Left colon (tissue), 2 donors: ENCODE measurements around the gene GFI1B. TPM values are rescaled to one million over a fixed set of nuclear protein-coding genes. Genes with fewer than 3 reads are reported as not detected.
A peak's percentile ranks its signal among the peaks of the same experiment; 100 is the strongest.

Experiments used
- ATAC-seq: fragments of 200-7000 bp; cut with Tn5 transposase; one replicate; pipeline ENCODE4 v1.9.1; 2020; ENCODE audit warnings: mild to moderate bottlenecking, moderate library complexity
- DNase-seq, 2 donors: peaks; one replicate each; pipeline ENCODE4 v3.0.0-alpha.2; 2020
- intact Hi-C, 2 donors: fragments of 100-400 bp; cut with DNase I in 1 of 2; cut with micrococcal nuclease in 1 of 2; formaldehyde crosslinking; loops; one replicate each; pipeline versions ENCODE4 v1.11.2 to v1.14.0; 2022; cut with DNase I, micrococcal nuclease
- total RNA-seq, 2 donors: library from RNA; stranded (reverse); fragmentation: NEBNext Ultra II Directional; extraction: Animal tissue kit (Norgen Biotek cat#: 25700); gene quantifications; one replicate each; pipeline ENCODE4 v1.2.1, GENCODE V29; 2021
- donor health status: DM: no; HTN: no; CAD: no.
- donor health status: DM: yes; HTN: yes; CAD: no.

GFI1B gene
- total RNA-seq, 2 donors from 2014 or later = 0.89 to 1.3 TPM

DNA sequence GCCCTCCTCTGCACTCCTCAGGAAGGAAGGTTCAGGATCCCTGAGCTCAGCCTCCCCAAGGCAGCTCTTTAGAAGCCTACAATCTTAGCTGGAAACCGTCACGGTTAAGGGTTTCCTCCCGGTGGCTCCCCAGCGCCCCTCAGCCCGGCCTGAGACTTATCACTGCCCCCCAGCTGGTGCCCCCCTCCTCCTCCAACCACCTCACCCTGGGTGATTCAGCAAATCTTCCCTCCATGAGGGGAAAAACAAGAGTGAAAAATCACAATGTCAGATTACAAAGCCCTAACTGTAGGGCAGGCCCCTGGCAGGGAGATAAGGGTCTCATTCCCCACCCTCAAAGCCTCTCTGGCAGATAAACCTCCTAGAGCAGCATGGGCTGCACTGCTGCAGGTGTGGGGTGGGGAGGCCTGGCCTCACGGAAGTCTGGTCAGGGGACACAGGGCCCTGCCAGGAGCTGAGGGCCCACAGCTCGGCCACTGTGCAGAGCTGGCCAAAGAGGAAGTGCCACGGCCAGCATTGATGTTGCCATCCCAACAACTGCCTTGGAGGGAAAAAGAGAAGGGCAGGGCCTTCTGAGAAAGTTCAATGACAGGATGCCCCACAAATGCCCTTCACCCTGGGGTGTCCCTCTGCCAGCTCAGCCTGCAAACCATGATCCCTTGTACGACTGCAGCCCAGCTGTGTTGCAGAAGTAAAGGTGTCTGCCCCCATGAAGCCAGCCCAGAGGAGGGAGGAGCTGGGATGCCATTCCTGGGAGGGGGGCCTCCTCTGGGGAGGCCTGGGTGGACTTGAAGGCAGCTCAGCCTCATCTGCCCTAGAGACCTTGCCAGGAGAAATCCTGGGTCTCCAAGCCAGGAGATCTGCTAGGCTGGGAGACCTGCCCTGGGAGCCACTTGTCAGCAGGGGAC, 25.9 kb downstream of the GFI1B start:
- intact Hi-C loops = no loop called here
- ATAC-seq (no peak), DNase-seq (no peak)

DNA sequence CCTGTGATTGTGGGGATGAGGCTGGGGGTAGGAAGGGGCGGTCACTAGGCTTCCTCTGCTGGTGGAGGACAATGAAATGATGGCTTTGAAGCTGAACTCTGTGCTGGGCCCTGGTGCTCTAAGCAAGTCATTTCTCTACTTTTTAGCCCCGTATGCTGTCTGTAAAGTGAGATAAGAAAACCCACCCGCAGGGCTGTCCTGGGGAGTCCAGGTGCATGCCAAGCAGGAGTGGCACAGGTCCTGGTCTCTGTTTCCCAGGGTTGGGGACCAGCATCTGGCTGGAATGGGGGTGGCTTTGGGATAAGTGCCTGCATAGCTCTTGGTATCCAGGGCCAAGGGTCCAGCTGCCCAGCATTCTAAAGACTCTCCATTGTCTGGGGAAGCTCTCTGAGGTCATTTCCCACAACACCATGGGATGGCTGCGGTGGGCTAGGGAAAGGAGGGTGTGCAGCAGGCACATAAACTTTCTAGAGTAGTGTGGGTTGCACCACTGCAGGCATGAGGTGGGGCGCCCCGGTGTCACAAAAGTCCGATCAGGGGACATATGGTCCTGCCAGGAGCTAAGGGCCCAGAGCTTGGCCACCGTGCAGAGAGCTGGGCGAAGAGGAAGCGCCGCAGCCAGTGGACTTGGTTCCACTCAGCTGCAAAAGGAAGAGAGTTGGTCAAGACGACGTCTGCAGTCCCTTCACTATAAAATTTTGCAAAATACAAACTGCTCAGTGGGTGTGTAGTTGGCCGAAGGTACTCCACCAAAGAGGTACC, 26.7 kb downstream of the GFI1B start:
- intact Hi-C loops = no loop called here
- ATAC-seq = no peak
- no peak for DNase-seq

DNA sequence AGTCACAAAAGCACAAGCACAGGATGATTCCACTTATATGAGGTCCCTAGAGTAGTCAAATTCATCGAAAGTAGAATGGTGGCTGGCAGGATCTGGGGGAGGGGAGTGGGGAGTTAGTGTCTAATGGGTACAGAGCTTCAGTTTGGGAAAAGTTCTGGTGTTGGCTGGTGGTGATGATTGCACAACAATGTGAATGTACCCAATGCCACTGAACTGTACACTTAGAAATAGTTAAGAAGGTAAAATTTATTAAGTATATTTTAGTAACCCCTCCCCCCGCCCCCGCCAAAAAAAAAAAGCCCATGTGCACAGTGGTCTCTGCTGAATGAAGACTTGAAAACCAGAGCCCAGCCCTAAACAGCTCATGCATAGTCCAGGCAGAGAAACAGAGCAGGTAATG, 27.5 kb downstream of the GFI1B start:
- ATAC-seq (no peak), DNase-seq (no peak)
- intact Hi-C loops = no loop called here

DNA sequence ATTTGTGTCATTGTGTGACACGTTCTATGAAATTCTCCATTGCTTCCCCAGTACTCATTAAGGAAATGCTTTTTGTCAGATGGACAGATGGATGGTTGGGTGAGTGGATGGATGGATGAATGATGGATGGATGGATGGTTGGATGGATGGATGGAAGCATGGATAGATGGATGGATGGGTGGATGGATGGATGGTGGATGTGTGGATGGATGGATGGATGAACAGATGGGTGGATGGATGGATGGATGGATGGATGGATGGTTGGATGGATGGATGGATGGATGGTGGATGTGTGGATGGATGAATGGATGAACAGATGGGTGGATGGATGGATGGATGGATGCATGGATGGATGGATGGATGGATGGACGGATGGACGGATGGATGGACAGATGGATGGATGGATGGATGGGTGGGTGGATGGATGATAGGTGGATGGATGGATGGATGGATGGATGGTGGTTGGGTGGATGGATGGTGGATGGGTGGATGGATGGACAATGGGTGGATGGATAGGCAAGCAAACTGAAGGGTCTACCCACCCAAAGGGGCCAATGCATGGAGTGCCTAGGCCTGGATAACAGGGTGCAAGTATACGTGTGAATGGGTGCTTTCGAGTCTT, 28.3 kb downstream of the GFI1B start:
- intact Hi-C loops = no loop called here
- no peak for DNase-seq

DNA sequence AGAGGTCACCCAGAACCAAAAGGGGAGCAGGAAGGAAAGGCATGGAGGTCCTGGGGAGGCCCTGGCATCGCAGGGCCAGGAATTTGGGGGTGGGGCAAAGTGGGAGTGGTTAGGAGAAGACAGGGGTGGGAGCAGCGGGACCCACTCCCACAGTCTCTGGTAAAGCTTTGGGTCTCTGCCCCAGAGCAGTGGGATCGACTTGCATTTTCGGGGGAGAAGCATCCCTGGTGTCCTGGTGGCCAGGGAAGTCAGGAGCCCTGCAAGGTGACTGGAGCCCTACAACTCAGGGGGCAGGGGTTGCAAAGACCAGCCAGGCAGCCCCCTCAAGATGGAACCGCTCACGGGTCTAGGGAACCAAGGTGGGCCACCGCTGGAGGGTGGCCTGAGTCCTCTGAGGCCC, 29.9 kb downstream of the GFI1B start:
- intact Hi-C loops = no loop called here
- ATAC-seq (peak; percentile 1), DNase-seq (no peak)

More for the DNA sequence above, 28.3 kb downstream of the GFI1B start:
- no peak for ATAC-seq

DNA sequence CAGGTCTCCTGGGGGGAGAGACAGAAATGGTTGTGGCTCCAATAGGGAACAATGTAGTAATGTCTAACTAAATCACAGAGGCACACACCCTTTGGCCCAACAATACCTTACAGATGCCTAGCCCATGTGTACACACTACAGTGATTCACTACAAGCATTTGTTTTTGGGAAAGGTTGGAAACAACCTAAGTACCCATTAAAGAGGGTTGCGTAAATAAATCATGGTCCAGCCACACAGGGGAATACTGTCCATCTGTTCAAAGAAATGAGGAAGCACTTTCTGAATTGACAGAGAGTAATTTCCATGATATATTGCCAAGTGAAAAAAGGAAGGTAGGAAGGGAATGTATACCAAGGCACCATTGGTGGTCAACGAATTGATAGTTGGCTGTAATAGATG, 30.3 kb downstream of the GFI1B start:
- intact Hi-C loops = no loop called here
- DNase-seq (no peak), ATAC-seq (peak; percentile 83)

DNA sequence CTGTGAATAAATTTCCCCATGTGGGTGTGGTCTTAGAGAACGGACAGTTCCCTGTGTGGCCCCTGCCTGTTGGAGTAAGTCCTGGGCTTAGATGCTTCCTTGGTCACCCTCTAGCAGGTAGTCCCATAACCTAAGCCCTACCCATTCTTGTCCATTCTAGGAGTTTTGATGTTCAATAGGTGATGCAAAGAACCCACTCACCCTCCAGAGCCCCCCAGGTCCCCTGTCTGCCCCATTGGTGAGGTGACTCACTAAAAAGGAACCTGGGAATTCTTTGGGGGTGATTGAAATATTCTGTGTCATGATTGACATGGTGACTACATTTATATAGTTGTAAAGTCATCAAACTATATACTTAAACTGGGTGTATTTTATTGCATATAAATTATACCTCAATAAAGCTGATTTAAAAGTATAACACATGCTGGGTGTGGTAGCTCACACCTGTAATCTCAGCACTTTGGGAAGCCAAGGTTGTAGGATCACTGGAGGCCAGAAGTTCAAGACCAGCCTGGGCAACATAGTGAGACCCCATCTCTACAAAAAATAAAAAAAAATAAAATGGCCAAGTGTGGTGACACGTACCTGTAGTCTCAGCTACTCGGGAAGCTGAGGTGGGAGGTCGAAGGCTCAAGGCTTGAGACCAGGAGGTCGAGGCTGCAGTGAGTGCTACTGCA, 31.6 kb downstream of the GFI1B start:
- intact Hi-C loops = no loop called here
- ATAC-seq (peak; percentile 77), DNase-seq (no peak)

DNA sequence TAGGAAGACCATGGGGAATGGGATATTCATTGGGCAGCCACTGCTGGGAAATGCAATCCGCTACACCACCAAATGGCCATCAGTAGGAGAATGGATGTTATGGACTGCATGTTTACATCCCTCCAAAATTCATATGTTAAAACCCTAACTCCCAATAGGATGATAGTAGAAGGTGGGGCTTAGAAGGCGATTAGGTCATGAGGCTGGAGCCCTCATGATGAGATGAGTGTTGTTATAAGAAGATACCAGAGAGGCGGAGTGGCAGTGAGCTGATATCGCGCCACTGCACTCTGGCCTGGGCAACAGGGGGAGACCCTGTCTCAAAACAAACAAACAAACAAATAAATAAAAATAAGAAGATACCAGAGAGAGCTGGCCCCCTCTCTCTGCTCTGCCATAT, 36.2 kb downstream of the GFI1B start:
- ATAC-seq (no peak), DNase-seq (no peak)
- intact Hi-C loops = no loop called here

DNA sequence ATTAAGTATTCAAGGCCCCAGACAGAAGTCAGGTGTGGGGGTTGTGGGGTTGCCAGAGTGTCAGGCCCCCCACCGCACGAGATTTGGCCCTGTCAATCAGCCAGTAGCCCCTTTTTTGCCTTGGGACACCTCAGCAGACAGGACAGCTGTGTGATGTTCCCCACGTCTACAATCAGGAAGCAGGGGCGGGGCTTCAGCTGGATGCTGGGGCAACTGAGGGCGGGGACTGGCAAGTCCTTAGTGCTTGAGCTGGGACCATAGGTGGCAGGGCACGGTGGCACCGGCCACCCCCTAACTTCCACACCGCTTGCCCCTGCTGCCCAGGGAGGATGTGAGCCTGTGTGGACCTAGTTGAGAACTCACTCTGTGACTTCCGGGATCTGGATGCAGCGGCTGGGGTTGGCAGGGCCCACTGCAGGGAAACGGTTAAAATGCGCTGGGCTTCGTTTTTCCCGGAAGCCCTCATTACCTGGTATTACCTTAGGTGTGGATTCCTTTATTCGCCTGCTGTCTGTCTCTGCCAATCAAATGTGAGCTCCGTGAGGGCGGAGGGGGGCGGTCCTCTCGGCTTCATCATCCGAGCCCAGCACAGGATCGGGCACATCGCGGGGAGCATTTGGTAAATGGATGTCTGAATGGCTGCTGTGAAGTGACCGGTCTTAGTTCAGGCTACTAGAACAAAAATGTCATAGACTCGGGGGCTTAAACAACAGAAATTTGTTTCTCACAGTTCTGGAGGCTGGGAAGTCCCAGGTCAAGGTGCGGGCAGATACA, 44.8 kb downstream of the GFI1B start:
- intact Hi-C loops = no loop called here
- ATAC-seq (peak; percentile 67), DNase-seq (peak; percentile 64 to 78)

DNA sequence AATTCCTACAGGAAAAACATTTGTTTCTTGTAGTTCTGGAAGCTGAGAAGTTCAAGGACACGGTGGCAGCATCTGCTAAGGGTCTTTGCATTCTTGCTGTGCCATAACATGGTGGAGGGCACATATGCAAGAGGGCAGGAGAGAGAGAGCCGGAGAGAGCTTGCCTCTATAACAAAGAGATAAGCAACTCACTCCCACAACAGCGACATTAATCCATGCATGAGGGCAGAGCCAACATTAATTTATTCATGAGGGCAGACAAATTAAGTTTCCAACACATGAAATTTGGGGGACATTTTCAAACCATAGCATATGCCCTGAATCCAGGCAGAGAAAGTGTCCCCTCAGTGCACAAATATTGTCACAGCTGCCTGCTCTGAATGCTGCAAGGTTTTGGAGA, 47.9 kb downstream of the GFI1B start:
- no peak for DNase-seq
- ATAC-seq = no peak
- intact Hi-C loops = no loop called here

DNA sequence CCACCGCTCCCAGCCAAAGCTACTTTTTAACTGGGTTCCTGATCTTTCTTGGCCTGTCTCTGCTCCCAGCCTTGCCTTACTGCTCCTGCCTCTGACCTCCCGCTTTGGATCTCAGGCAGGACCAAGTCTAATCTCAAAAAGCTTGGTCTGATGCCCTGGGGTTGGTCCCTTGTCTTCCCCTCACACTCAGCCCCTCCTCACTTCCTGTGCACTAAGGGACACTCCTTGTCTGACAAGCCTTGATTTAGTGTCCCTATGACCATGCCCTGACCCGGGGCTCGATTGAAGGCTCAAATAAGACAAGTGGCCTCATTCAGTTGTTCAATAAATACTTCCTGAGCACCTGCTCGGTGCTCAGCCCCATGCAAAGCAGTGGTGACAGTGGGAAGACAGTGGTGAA, 48.6 kb downstream of the GFI1B start:
- intact Hi-C loops = no loop called here
- DNase-seq = no peak
- ATAC-seq = no peak

DNA sequence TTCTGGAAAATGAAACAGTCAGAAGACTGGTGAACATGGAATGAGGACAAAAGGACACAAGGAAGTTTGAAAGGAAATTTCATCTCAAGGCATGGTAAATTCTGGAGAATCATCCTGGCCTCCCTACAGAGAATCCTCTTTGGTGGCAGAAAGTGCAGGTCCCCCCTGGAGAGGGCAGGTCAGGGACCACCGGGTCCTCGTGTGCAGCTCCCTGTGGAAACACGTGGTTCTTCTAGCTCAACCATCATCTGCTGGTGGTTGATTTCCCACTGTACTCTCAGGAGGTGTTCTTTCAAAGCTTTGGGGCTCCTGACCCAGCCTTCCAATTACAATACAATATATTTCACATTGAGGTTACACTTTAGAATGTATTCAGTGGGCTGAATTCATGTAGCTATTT, 49.7 kb downstream of the GFI1B start:
- intact Hi-C loops = no loop called here
- ATAC-seq (no peak), DNase-seq (no peak)

DNA sequence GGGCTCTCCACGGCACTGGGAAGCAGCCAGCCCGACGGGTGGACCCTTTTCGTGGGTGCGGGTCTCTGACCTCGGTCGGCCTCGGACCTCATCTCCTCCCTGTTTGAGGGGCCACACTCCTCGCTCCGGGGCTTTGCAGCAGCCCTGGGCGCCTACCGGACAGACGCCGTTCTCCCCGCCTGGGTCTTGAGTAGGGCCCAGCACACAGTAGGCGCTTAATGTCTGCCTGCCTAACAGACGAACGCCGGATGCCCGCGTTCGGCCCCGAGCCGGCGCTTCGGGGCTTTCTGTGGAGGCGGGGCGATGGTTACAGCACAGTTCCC, 51.5 kb downstream of the GFI1B start:
- peak; percentile 15 for ATAC-seq
- intact Hi-C loops = loop anchor here in 1 of 2 donors (10.0 kb wide), 1 partner anchor 115 kb away; no protein-coding TSS in a partner anchor

DNA sequence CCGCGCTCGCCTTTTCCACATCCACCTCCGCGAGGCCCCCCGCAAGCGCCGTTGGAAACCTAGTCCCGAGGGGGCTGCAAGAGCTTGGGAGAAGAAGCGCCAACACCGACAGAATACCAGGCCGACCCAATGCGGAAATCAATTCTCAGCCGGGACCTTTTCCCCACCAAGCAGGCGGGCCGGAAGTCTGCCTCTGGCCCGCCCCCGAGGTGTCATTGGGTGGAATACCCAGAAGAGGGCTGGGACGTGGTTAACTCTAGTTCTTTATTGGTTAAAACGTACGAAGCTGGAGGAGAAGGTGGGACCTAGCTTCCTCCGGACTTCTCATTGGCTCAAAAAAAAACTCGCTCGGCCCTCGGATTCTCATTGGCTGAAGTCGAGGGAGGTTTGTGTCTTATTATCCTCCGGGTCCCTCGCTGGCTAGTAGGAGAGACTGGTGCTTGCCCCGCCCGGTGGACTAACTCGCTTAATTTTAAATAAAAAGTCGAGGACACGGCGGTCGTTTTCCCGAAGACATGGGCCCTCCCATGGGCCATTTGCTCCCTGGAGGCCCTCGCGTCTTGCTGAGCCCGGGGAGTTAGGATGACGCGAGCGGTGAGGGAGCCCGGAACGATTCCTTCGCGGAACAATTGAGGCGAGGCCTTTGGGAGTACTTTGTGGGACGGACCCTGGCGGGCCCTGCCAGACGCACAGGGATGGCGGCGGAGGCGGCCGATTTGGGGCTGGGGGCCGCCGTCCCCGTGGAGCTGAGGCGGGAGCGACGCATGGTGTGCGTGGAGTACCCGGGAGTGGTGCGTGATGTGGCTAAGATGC, 52.0 kb downstream of the GFI1B start, which contains the start of gene GTF3C5:
GTF3C5 (plus strand) TSS at position 681 of the 813 bp plus-strand sequence; CDS start at position 696, 15 bp downstream.
- intact Hi-C loops = loop anchor here in 1 of 2 donors (10.0 kb wide), 1 partner anchor 114 kb away; no protein-coding TSS in a partner anchor
- ATAC-seq (peak; percentile 95), DNase-seq (peak; percentile 92 to 93)

More for the DNA sequence above, 51.5 kb downstream of the GFI1B start:
- no peak for DNase-seq

DNA sequence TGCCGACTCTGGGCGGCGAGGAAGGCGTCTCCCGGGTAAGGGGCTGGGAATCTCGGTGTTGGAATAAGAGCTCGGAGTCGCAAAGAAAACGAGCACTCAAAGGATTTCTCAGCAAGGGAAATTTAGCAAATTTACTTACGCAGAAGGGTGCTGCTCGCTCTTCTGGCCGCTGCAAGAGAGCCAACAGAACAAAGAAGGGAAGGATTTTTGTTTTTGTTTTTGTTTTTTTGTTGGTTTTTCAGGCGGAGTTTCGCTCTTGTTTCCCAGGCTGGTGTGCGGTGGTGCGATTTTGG, 52.6 kb downstream of the GFI1B start:
- ATAC-seq (no peak), DNase-seq (no peak)
- intact Hi-C loops = loop anchor here in 1 of 2 donors (10.0 kb wide), 1 partner anchor 114 kb away; no protein-coding TSS in a partner anchor

DNA sequence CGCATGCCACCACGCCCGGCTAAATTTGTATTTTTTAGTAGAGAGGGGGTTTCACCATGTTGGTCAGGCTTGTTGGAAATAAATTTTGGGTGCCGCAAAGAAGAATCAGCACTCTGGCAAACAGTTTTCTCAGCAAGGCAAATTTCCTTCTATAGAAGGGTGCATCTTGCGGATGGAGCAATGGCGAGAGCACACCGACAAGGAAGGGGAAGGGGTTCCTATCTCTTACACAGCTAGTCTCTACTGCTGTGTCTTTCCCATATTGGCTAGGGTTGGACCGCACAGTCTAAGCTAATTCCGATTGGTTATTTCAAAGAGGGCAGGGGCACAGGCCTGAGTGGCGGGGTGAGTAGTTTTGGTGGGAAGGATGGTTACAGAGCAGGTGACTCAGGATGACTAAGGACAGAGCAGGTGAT, 53.0 kb downstream of the GFI1B start:
- DNase-seq (no peak), ATAC-seq (no peak)
- intact Hi-C loops = loop anchor here in 1 of 2 donors (10.0 kb wide), 1 partner anchor 113 kb away; no protein-coding TSS in a partner anchor

DNA sequence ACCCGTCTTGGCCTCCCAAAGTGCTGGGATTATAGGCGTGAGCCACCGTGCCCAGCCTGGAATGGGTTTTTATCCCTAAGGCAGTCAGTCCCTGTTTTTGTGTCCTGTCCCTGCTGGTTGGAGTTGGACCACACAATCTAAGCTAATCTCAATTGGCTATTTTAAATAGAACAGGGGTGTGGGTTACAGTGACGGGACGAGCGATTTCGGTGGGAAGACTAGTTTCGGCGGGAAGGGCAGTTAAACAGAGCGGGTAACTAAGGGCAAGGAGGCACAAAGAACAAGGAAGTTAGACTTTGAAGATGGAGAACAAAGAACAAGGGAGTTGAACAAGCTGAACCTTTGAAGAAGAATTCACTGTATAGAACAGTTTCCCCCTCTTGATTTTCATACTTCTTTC, 53.7 kb downstream of the GFI1B start:
- ATAC-seq (no peak), DNase-seq (no peak)
- intact Hi-C loops = loop anchor here in 1 of 2 donors (10.0 kb wide), 1 partner anchor 113 kb away; no protein-coding TSS in a partner anchor
